T-helper 2 cell treated with Interferon-gamma antibody and Interleukin-4, amounts not matched to agents 5 μg/mL and 100 μg/mL, for 36 hours (primary cell): ENCODE measurements around the gene LRMDA.

Experiments
- DNase-seq: peaks from one replicate; pipeline ENCODE4 v3.0.0; 2021; ENCODE audit warnings: low spot score
- H3K27ac Mint-ChIP-seq: one replicate; pipeline ENCODE4 v1.8.0; 2021; ENCODE audit warnings: mild to moderate bottlenecking, mixed read lengths
- H3K27me3 Mint-ChIP-seq: one replicate; pipeline ENCODE4 v1.8.0; 2021; ENCODE audit warnings: low read depth, mixed read lengths
- H3K36me3 Mint-ChIP-seq: one replicate; pipeline ENCODE4 v1.8.0; 2021; ENCODE audit warnings: low read depth, mixed read lengths
- H3K4me1 Mint-ChIP-seq: one replicate; pipeline ENCODE4 v1.8.0; 2021; ENCODE audit warnings: low read depth, mixed read lengths
- H3K4me3 Mint-ChIP-seq: one replicate; pipeline ENCODE4 v1.8.0; 2022; ENCODE audit warnings: mild to moderate bottlenecking, moderate library complexity, mixed read lengths
- H3K9me3 Mint-ChIP-seq: one replicate; pipeline ENCODE4 v1.8.0; 2021; ENCODE audit warnings: mixed read lengths

Gene LRMDA

DNA sequence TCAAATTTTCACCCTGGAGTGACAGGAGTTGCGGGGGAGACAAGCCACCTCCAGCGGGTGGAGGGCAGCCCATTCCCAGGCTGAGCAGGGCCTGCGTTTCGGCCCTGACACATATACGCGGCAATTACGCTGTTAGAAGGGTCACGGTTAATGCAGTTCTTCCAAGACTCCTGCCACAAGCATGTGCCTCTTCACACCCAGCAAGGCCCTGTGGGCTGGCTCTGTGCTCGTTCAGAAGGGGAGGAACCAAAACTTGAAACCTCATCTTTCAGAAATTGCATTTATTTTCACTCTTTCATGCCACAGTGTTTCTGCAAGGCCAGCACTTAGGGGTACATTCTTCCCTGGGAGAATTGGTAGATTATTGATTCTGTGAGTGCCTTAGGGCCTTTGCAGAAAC, 24.7 kb downstream of the LRMDA start:
- Mint-ChIP-seq H3K9me3 (no peaks in the 10 kb centered on the region), H3K27ac (no peak overlapping the region), H3K27me3 (peaks cover 6% of the 10 kb centered on the region), H3K4me3 (no peak overlapping the region), H3K36me3 (no peaks in the 10 kb centered on the region), H3K4me1 (no peaks in the 10 kb centered on the region)
- no peak for DNase-seq

DNA sequence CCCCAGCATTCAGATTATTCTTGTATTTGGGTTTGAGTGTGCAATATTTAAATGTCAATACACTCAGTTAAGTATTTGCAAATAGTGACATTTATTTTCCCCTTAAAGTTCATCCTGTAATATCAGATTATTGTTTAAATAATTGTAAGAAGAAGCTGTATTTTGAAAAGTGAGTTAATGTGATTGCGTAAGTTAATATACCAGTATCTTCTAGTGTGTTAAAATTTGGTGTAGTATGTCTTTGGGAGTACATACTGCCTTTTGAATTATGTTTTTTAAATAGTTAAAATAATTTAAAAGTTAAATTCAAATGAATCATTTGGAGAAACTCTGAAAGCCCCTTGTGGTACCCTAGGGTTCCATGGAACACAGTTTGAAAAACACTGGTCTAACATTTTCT, 28.6 kb downstream of the LRMDA start:
- Mint-ChIP-seq H3K27me3 (peaks cover 4% of the 10 kb centered on the region), H3K4me3 (no peak overlapping the region), H3K36me3 (no peaks in the 10 kb centered on the region), H3K4me1 (no peaks in the 10 kb centered on the region), H3K27ac (no peak overlapping the region), H3K9me3 (no peaks in the 10 kb centered on the region)
- no peak for DNase-seq

DNA sequence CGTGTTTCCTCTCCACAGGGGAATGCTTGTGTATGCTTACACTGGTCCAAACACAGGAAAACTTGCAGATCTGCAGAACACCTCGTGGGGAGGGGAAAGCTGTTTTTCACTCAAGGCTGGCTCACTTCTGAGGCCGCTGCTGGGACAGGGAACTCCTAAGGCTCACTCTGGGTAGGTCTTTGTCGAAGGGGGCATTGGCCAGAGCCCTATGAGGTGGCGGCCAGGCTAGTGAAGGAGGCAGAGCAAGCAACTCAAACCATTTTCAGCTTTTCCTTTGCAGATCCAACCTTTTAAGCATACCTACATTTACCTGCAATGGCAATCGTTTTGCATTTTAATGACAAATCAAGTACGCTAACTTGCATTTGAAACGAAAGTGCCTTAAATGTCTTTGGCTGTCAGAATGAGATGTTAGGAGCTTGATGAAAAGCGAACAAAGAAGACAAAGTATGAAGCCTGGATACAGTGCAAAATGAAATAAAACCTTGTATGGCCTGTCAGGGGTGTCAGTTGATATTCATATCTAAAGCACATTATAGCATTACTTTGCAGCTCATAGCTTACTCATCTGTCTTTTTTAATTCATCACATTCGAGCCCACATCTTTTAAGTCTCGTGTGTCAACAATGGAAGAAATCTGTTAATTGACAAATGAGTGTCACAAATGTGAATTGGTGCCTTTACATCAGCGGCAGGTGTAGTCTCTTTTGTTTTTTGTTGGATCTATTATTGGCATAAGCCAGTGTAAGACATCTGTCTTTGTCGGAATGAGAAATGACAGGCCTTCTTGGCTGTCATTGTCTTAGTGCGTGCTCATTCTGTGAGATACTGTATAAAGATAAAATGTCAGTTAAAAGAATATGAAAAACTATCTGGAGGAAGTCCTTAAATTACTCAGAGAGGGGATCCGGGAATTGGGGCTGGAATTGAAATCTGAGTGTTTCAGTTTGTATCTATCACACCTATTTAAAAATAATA, 30.5 kb downstream of the LRMDA start:
- Mint-ChIP-seq H3K27me3 (peaks cover 4% of the 10 kb centered on the region), H3K4me3 (no peak overlapping the region), H3K36me3 (no peaks in the 10 kb centered on the region), H3K9me3 (no peaks in the 10 kb centered on the region), H3K4me1 (no peaks in the 10 kb centered on the region), H3K27ac (no peak overlapping the region)
- DNase-seq: no peak

DNA sequence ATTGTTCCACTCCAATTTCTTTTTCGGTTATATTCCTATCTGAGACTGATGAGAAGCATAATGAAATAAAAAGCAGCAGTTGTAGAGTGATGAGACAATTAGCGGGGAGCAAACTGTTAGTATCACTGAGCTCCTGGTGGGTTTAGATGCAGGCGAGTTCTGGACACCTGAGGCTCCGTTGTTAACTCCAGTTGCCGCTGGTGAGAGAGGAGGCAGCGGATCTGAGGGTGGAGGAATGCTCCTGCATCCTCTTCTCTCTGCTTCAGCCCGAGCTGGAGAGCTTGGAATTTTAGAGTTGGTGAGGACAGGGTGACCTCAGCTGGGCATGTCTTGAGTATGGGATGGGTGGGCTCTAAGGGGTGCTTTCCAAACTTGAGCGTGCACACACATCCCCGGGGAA, 31.4 kb downstream of the LRMDA start:
- Mint-ChIP-seq H3K4me3 (no peak overlapping the region), H3K27ac (no peak overlapping the region), H3K27me3 (peaks cover 2% of the 10 kb centered on the region), H3K4me1 (no peaks in the 10 kb centered on the region), H3K9me3 (no peaks in the 10 kb centered on the region), H3K36me3 (no peaks in the 10 kb centered on the region)
- DNase-seq: no peak

DNA sequence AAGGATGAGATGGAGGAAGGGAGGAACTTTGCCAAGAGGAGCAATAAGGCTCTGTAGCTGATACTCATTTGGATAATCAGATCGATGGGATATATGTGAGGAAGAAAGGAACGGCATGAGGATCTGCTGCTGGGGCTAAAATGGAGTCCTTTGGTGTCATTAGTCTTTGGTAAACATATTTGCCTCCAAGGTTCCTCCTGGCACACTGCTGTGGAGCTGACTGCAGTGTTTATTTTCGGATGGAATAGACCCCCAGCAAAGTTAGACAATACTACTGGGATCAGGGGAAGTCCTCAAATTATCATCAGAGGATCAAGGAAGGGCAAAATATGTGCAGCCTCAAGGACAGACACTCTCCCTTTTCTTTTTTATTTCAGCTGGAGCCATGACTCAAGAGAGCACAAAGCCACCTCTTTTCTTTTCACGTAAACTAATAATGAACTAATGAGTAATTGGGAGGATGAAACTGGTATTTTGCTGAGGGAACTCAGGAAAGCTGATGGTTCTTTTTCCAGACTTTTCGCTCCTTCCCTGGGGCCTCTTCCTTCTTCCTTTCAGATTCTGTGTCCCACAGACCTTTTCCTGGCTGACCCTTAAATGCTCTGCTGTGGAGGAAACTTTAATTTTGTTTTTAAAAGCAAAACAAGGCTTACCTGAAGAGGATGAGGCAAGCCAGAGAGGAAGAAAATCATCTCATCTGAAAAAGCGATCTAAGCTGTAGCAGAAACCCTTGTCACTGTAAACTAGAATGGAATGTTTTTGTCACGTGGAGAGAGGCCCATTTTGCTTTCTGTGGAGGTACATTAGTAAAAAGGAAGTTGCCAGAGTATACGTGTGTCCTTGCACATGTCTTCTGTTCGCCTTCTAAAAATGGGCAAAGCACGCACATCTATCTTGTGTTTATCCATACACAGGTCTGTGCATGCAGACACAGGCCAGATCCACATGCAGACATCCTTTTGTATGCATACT, 33.3 kb downstream of the LRMDA start:
- no peak overlapping the region for H3K4me3 Mint-ChIP-seq
- H3K36me3 Mint-ChIP-seq: no peaks in the 10 kb centered on the region
- no peak overlapping the region for H3K27ac Mint-ChIP-seq
- H3K9me3 Mint-ChIP-seq: no peaks in the 10 kb centered on the region
- no peak for DNase-seq
- H3K27me3 Mint-ChIP-seq: no peaks in the 10 kb centered on the region
- no peaks in the 10 kb centered on the region for H3K4me1 Mint-ChIP-seq

DNA sequence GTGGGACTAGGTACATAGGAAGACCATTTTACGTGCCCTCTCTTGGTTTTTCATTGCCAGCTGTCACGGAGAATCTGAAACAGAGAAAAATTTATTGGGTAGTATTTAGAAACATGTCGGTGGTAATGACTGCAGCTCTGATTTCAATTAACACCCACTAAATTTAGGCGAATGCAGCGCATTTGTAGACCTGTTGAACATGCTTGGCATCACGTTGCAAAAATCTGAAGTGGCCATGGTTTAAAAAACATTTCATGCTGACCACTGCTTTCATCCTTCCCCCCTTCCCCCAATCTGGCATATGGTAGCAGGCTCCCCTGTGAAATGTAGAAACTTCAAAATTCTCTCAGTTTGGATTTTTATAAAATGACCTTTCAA, 34.0 kb downstream of the LRMDA start:
- DNase-seq: no peak
- no peak overlapping the region for H3K27ac Mint-ChIP-seq
- no peaks in the 10 kb centered on the region for H3K27me3 Mint-ChIP-seq
- H3K36me3 Mint-ChIP-seq: no peaks in the 10 kb centered on the region
- H3K9me3 Mint-ChIP-seq: no peaks in the 10 kb centered on the region
- no peak overlapping the region for H3K4me3 Mint-ChIP-seq
- H3K4me1 Mint-ChIP-seq: no peaks in the 10 kb centered on the region

DNA sequence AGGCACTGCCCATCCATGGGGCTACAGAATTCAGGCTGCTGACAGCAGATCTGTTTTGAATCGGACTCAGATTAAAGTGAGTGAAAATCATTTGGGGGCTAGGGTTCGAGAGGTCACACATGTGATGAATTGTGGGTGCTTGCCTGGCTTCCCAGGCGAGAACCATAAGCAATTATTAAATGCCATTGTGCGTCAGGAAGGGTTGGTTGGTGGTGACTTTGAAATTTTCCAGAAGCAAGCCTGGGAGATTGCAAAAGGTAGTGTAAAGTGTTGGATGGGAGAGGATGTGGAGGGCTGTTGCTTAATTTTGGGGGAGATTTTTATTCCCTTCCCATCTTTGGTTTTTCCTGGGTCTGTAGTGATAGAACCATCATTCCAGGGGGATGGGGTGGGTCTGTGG, 34.6 kb downstream of the LRMDA start:
- DNase-seq: no peak
- H3K27ac Mint-ChIP-seq: no peak overlapping the region
- no peaks in the 10 kb centered on the region for H3K4me1 Mint-ChIP-seq
- no peaks in the 10 kb centered on the region for H3K9me3 Mint-ChIP-seq
- H3K27me3 Mint-ChIP-seq: no peaks in the 10 kb centered on the region
- H3K4me3 Mint-ChIP-seq: no peak overlapping the region
- no peaks in the 10 kb centered on the region for H3K36me3 Mint-ChIP-seq

DNA sequence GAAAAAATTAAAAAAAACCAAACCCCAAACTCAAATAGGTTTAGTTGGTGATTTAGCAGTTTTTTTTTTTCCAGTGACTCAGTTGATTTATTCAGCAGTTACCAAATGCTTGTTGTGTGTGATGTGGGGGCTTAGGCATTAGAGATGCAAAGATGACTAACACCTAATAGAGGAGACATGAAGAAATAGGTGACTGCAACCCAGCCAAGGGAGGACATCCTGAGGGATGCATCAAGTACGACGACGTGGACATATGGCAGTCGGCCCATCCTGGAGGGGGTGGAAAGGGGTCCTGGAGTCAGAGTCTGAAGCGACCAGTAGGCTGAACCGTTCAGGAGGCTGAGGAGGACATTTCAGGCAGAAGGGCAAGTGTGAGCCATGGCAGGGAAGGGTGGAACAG, 35.5 kb downstream of the LRMDA start:
- Mint-ChIP-seq H3K36me3 (no peaks in the 10 kb centered on the region), H3K27ac (no peak overlapping the region), H3K9me3 (no peaks in the 10 kb centered on the region), H3K4me1 (no peaks in the 10 kb centered on the region), H3K4me3 (no peak overlapping the region), H3K27me3 (no peaks in the 10 kb centered on the region)
- no peak for DNase-seq

DNA sequence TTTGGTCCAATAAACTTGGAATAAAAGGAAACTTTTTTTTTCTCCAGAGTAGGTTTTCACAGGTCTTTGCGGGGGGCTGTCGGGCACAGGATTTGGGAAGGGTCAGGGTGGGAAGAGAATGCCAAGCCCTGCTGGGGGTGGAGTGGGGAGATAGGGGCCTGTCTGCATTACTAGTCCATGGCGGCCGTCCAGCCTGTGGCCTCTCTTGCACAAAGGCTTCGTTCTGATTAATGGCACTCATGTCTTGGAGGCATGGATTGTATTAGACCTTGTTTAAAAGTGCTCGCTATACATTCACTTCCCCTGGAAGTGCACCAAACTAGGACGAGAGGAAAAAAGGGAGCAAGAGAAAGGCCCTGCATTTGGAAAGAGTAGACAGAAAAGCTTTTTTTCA, 37.2 kb downstream of the LRMDA start:
- no peaks in the 10 kb centered on the region for H3K9me3 Mint-ChIP-seq
- H3K27me3 Mint-ChIP-seq: no peaks in the 10 kb centered on the region
- H3K36me3 Mint-ChIP-seq: no peaks in the 10 kb centered on the region
- no peak overlapping the region for H3K4me3 Mint-ChIP-seq
- H3K4me1 Mint-ChIP-seq: no peaks in the 10 kb centered on the region
- DNase-seq: no peak
- no peak overlapping the region for H3K27ac Mint-ChIP-seq

DNA sequence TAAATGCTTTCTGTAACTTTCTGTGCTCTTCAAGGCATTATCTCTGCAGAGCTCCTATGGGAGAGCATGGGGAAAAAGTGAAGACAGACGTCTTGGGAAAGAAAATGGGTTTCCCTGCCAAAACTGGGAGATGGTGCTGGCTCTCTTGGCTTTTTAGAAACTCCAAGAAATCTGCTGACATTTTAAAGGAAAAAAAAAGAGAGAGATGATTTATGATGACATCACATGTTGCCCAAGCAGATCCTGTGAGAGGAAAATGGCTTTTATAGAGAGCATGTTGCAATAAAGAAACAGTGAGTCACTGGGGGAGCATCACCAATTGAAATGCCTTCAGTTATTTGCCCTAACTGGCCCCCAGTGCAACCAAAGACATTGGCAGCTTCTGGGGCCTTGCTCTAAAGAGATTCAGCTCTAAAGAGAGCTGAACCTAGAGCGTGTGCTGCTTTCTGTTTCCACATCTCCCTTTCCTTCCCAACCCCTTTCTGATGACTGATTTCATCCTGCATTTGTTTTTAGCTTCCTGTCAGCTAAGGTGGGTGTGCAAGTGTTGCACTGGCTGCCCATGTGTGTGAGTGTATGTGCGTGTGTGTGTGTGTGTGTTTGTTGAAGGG, 37.7 kb downstream of the LRMDA start:
- H3K4me1 Mint-ChIP-seq: no peaks in the 10 kb centered on the region
- no peaks in the 10 kb centered on the region for H3K27me3 Mint-ChIP-seq
- no peak overlapping the region for H3K4me3 Mint-ChIP-seq
- no peaks in the 10 kb centered on the region for H3K36me3 Mint-ChIP-seq
- no peak for DNase-seq
- no peak overlapping the region for H3K27ac Mint-ChIP-seq
- H3K9me3 Mint-ChIP-seq: no peaks in the 10 kb centered on the region

DNA sequence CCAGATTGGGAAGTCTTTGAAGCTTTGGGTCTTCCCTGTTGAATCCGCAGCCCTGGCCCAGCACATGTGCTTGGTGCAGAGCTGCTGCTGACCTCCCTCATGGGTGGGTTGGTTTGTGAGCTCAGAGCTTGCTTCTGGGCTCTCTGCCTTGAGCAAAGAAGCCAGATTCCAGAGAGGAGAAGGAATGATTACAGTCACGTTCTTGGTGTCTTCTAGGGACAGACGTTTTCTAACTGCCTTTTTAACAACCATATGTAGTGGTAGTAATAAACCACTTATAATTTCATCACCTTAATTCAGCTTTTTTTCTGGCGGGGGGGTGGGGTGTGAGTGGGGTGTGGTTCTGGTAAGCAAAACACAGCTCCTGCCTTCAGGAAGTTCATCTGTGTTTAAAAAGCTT, 39.5 kb downstream of the LRMDA start:
- H3K27me3 Mint-ChIP-seq: no peaks in the 10 kb centered on the region
- no peaks in the 10 kb centered on the region for H3K4me1 Mint-ChIP-seq
- H3K36me3 Mint-ChIP-seq: no peaks in the 10 kb centered on the region
- no peak overlapping the region for H3K27ac Mint-ChIP-seq
- DNase-seq: no peak
- no peaks in the 10 kb centered on the region for H3K9me3 Mint-ChIP-seq
- no peak overlapping the region for H3K4me3 Mint-ChIP-seq

DNA sequence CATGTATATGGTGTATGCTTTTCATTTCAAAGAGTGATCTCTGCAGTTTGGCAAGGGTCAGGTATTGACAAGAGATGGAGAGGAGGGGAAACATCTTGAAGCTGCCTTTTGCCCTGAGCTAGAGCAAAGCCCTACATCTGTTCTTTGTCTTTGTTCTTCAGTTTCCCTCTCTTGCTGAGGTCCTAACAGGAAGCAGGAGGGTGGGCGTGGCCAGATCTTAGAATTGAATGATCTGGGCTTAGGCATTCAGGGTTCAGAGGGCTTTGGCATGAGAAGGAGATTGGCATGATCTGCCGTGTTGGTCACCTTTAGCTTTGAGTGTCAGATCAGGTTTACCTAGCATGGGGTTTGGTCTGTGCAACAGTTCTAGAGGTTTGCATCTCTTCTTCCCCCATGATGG, 41.3 kb downstream of the LRMDA start:
- H3K4me3 Mint-ChIP-seq: no peak overlapping the region
- H3K27me3 Mint-ChIP-seq: no peaks in the 10 kb centered on the region
- H3K4me1 Mint-ChIP-seq: no peaks in the 10 kb centered on the region
- DNase-seq: no peak
- H3K27ac Mint-ChIP-seq: no peak overlapping the region
- no peaks in the 10 kb centered on the region for H3K9me3 Mint-ChIP-seq
- no peaks in the 10 kb centered on the region for H3K36me3 Mint-ChIP-seq

DNA sequence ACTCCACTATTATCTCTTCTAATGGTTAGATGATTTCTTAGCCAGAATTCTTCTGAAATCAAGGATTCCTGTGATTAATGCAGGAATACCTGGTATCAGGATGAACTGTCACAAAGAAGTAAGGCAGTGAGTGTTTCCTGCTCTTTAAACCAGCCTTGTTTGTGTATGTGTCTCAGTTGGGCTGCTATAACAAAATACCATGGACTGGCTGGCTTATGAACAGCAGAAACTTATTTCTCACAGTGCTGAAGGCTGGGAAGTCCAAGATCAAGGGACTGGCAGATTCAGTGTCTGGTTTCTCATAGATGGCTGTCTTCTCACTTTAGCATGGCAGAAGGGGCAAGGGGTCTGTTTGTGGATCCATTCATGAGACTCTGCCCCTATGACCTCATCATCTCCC, 42.7 kb downstream of the LRMDA start:
- no peak for DNase-seq
- no peak overlapping the region for H3K4me3 Mint-ChIP-seq
- no peaks in the 10 kb centered on the region for H3K9me3 Mint-ChIP-seq
- H3K27ac Mint-ChIP-seq: no peak overlapping the region
- H3K36me3 Mint-ChIP-seq: no peaks in the 10 kb centered on the region
- H3K27me3 Mint-ChIP-seq: no peaks in the 10 kb centered on the region
- H3K4me1 Mint-ChIP-seq: no peaks in the 10 kb centered on the region
